ENCODE data around the gene ASCL3.
"Not testable (repeated sequence)": the region's sequence is repeated elsewhere in the genome, so short reads cannot be mapped to it uniquely, and the experiment has no call there.

ASCL3 gene

GRCh38 chr11:8905528-8906165 is 37.2 kb downstream of the ASCL3 start:
- no peak for DNase-seq (ENCODE audit: low read depth, low spot score)
- no peak overlapping the region for H3K4me3 ChIP-seq (ENCODE audit: insufficient read length, low read depth)
- no peaks in the 10 kb centered on the region for H3K36me3 ChIP-seq (ENCODE audit: insufficient read depth, insufficient read length, low read length)
- no peaks in the 10 kb centered on the region for H3K9me3 ChIP-seq (ENCODE audit: insufficient read depth, low read length)
- no peaks in the 10 kb centered on the region for H3K4me1 ChIP-seq (ENCODE audit: insufficient read depth, insufficient read length)
- TF ChIP-seq ZNF274 (IDR thresholded peaks at IDR 0.05; ENCODE audit: low read depth, low read length): no peak
- TF ChIP-seq SUZ12 (IDR thresholded peaks at IDR 0.05; ENCODE audit: extremely low read depth, insufficient read depth, insufficient read length): no peak
- TF ChIP-seq YY1 (IDR thresholded peaks at IDR 0.05; ENCODE audit: insufficient read depth, insufficient read length): no peak
- H3K27me3 ChIP-seq (ENCODE audit: insufficient read depth, insufficient read length): peaks cover 26% of the 10 kb centered on the region
- H3K9ac ChIP-seq (ENCODE audit: insufficient read length, low read depth): no peak overlapping the region

GRCh38 chr11:8899119-8899753 is 43.6 kb downstream of the ASCL3 start:
- Histone ChIP-seq H3K4me3 (ENCODE audit: insufficient read length, low read depth) (no peak overlapping the region), H3K9ac (ENCODE audit: insufficient read length, low read depth) (no peak overlapping the region), H3K27me3 (ENCODE audit: insufficient read depth, insufficient read length) (no peaks in the 10 kb centered on the region), H3K9me3 (ENCODE audit: insufficient read depth, low read length) (peaks cover 17% of the 10 kb centered on the region), H3K36me3 (ENCODE audit: insufficient read depth, insufficient read length, low read length) (no peaks in the 10 kb centered on the region), H3K4me1 (ENCODE audit: insufficient read depth, insufficient read length) (no peaks in the 10 kb centered on the region)
- TF ChIP-seq SUZ12 (IDR thresholded peaks at IDR 0.05; ENCODE audit: extremely low read depth, insufficient read depth, insufficient read length) (no peak), ZNF274 (IDR thresholded peaks at IDR 0.05; ENCODE audit: low read depth, low read length) (no peak), YY1 (IDR thresholded peaks at IDR 0.05; ENCODE audit: insufficient read depth, insufficient read length) (no peak)
- no peak for DNase-seq (ENCODE audit: low read depth, low spot score)

- H3K9ac ChIP-seq (ENCODE audit: insufficient read length, low read depth); H3K4me1 ChIP-seq (ENCODE audit: insufficient read depth, insufficient read length); H3K27me3 ChIP-seq (ENCODE audit: insufficient read depth, insufficient read length); H3K4me3 ChIP-seq (ENCODE audit: insufficient read length, low read depth); DNase-seq (ENCODE audit: low read depth, low spot score); H3K36me3 ChIP-seq (ENCODE audit: insufficient read depth, insufficient read length, low read length); H3K9me3 ChIP-seq (ENCODE audit: insufficient read depth, low read length): not testable (repeated sequence)
Measured at GRCh38 chr11:8891185-8891584, 51.6 kb downstream of the ASCL3 start.
